Right lobe of liver (tissue), 6 donors: Measurements from ENCODE around the gene GIMAP6. TPM values are rescaled to one million over a fixed set of nuclear protein-coding genes. Genes with fewer than 3 reads are reported as not detected.

Experiments
- ATAC-seq, 4 donors: fragments of 200-7000 bp; cut with Tn5 transposase; one replicate each; pipeline ENCODE4 v1.9.1; 2020; ENCODE audit warnings: mild to moderate bottlenecking in 4 of 4, moderate library complexity in 4 of 4
- DNase-seq, 3 donors: peaks; one replicate each; pipeline ENCODE4 v3.0.0-alpha.2; 2020
- H3K27ac ChIP-seq, 3 donors: fragments of 200-600 bp; one replicate each; pipeline ENCODE4 v1.8.0; 2022
- H3K27me3 ChIP-seq, 2 donors: fragments of 200-600 bp; one replicate each; pipeline ENCODE4 v1.8.0; 2022
- H3K36me3 ChIP-seq, 4 donors: fragments of 200-600 bp; sonication (generic) in 1 of 4; one replicate each; pipeline versions ENCODE4 v1.5.1 to v1.8.0; 2017 to 2022; ENCODE audit warnings: control low read depth in 1 of 4
- H3K4me1 ChIP-seq, 4 donors: fragments of 200-600 bp; sonication (generic) in 1 of 4; one replicate each; pipeline versions ENCODE4 v1.5.1 to v1.8.0; 2017 to 2022; ENCODE audit warnings: control low read depth in 1 of 4
- H3K4me3 ChIP-seq, 3 donors: fragments of 200-600 bp; one replicate each; pipeline ENCODE4 v1.8.0; 2022
- H3K9me3 ChIP-seq, 4 donors: fragments of 200-600 bp; sonication (generic) in 1 of 4; one replicate each; pipeline versions ENCODE4 v1.5.1 to v1.8.0; 2017 to 2022; ENCODE audit warnings: control low read depth in 1 of 4
- CTCF ChIP-seq, 4 donors: fragments of 200-600 bp in 3 of 4; fragments of 450-650 bp in 1 of 4; IDR thresholded peaks; one replicate each; pipeline versions ENCODE4 v1.5.1 to v1.8.0; 2016 to 2022; ENCODE audit warnings: antibody characterized with exemption in 4 of 4, mild to moderate bottlenecking in 2 of 4
- POLR2A ChIP-seq: fragments of 450-650 bp; IDR thresholded peaks from one replicate; pipeline ENCODE4 v1.6.1; 2017; ENCODE audit warnings: antibody characterized with exemption, mild to moderate bottlenecking
- WGBS: methylation state at CpG from one replicate; pipeline ENCODE4 v1.1.6; 2018; ENCODE audit warnings: low coverage, low lambda C conversion rate; ENCODE audit not compliant: insufficient coverage; ENCODE audit errors: missing lambda C conversion rate; 5-methylcytosine and 5-hydroxymethylcytosine counted together
- intact Hi-C, 2 donors: fragments of 100-400 bp; cut with DNase I; formaldehyde crosslinking; loops; one replicate each; pipeline versions ENCODE4 v1.11.2 to v1.14.1; 2022
- total RNA-seq, 6 experiments: library from RNA; depleted of rRNA in 2 of 6; stranded (reverse); fragments of >200 nt in 2 of 6; fragmentation: NEBNext Ultra II Directional in 3 of 6; extraction: Animal tissue kit (Norgen Biotek cat#: 25700) in 3 of 6; gene quantifications; one replicate each; pipeline versions ENCODE4 v1.1.0 to v1.2.4, GENCODE V29; 2016 to 2023
- donor health status: DM: no; HTN: yes; CAD: no.
- donor health status: DM: no; HTN: no; CAD: no.
- donor health status: DM: no; HTN: no; CAD: no.
- donor health status: DM: no; HTN: yes; CAD: no.
- donor health status: DM: no; HTN: yes; CAD: no.

The GIMAP6 gene
- total RNA-seq, 6 experiments from 2014 or later: 4.7 to 10.2 (median 8.4) TPM

GRCh38 chr7:150629347-150629746, 2.8 kb downstream of the GIMAP6 start:
- no peaks in the 10 kb centered on the region for H3K36me3 ChIP-seq
- TF ChIP-seq CTCF (IDR thresholded peaks at IDR 0.05): no peak
- WGBS: 43% methylated on average over 4 of the region's 9 CpGs
- no peaks in the 10 kb centered on the region for H3K9me3 ChIP-seq
- intact Hi-C loops: no loop called here
- no peaks in the 10 kb centered on the region for H3K4me1 ChIP-seq
- H3K27ac ChIP-seq: peak overlapping the region in 1 of 3 donors; percentile 22
- ATAC-seq (peak; percentile 13 to 58 (median 43)), DNase-seq (no peak)
- no peaks in the 10 kb centered on the region for H3K27me3 ChIP-seq
- no peak overlapping the region for H3K4me3 ChIP-seq

GRCh38 chr7:150627959-150628358, 4.2 kb downstream of the GIMAP6 start:
- intact Hi-C loops: no loop called here
- Histone ChIP-seq H3K4me1 (no peaks in the 10 kb centered on the region), H3K9me3 (no peaks in the 10 kb centered on the region), H3K4me3 (no peak overlapping the region), H3K36me3 (no peaks in the 10 kb centered on the region), H3K27ac (no peak overlapping the region), H3K27me3 (no peaks in the 10 kb centered on the region)
- 100% methylated on average over 1 of the region's 18 CpGs for WGBS
- TF ChIP-seq CTCF (IDR thresholded peaks at IDR 0.05) (no peak), POLR2A (no peak)
- no peak for ATAC-seq
- no peak for DNase-seq

GRCh38 chr7:150626696-150627095, 5.5 kb downstream of the GIMAP6 start:
- H3K27ac ChIP-seq: no peak overlapping the region
- H3K4me1 ChIP-seq: no peaks in the 10 kb centered on the region
- DNase-seq (no peak), ATAC-seq (no peak)
- H3K9me3 ChIP-seq: no peaks in the 10 kb centered on the region
- intact Hi-C loops: no loop called here
- no peaks in the 10 kb centered on the region for H3K36me3 ChIP-seq
- no peak overlapping the region for H3K4me3 ChIP-seq
- 43% methylated on average over 3 of the region's 4 CpGs for WGBS
- TF ChIP-seq POLR2A (no peak), CTCF (IDR thresholded peaks at IDR 0.05) (no peak)
- no peaks in the 10 kb centered on the region for H3K27me3 ChIP-seq

- DNase-seq (no peak), ATAC-seq (no peak)
- Histone ChIP-seq H3K9me3 (no peaks in the 10 kb centered on the region), H3K36me3 (no peaks in the 10 kb centered on the region), H3K4me1 (no peaks in the 10 kb centered on the region), H3K27me3 (no peaks in the 10 kb centered on the region), H3K27ac (no peak overlapping the region), H3K4me3 (no peak overlapping the region)
- intact Hi-C loops: no loop called here
- no peak for TF ChIP-seq POLR2A
- WGBS: 60% methylated on average over 1 of the region's 1 CpG
Observed at GRCh38 chr7:150621376-150621775, 10.8 kb downstream of the GIMAP6 start.

GRCh38 chr7:150620617-150621371, 11.4 kb downstream of the GIMAP6 start:
- no peak for DNase-seq
- 57% methylated on average over 3 of the region's 3 CpGs for WGBS
- Histone ChIP-seq H3K4me1 (no peaks in the 10 kb centered on the region), H3K9me3 (no peaks in the 10 kb centered on the region), H3K27me3 (no peaks in the 10 kb centered on the region), H3K4me3 (no peak overlapping the region), H3K36me3 (no peaks in the 10 kb centered on the region), H3K27ac (no peak overlapping the region)
- no peak for TF ChIP-seq CTCF (IDR thresholded peaks at IDR 0.05)
- TF ChIP-seq POLR2A: no peak
- intact Hi-C loops: no loop called here
- ATAC-seq: no peak
